K562 (cell line): ENCODE results near the gene ITGA11. TPM values are rescaled to one million over a fixed set of nuclear protein-coding genes. Genes with fewer than 3 reads are reported as not detected.

Source experiments
- ESRRB ChIP-seq: fragments of 250-450 bp; sonication (Bioruptor Pico); IDR thresholded peaks from 2 replicates; pipeline ENCODE4 v1.5.0; 2020; ENCODE audit warnings: mild to moderate bottlenecking, moderate library complexity, borderline replicate concordance
- HEY1 ChIP-seq: fragments of 250-450 bp; sonication (Bioruptor Pico); IDR thresholded peaks from 2 replicates; pipeline ENCODE4 v1.5.0; 2020; ENCODE audit warnings: mild to moderate bottlenecking, moderate library complexity, borderline replicate concordance
- L3MBTL2 ChIP-seq: fragments of 450-650 bp; IDR thresholded peaks from 2 replicates; pipeline ENCODE4 v1.6.1; 2016; ENCODE audit warnings: mild to moderate bottlenecking, moderate library complexity
- MBD1 ChIP-seq: fragments of 250-450 bp; sonication (Bioruptor Pico); IDR thresholded peaks from 2 replicates; pipeline ENCODE4 v1.8.0; 2022; ENCODE audit warnings: inconsistent platforms
- NEUROD1 ChIP-seq: fragments of 150-350 bp; IDR thresholded peaks from 2 replicates; pipeline ENCODE4 v1.6.1; 2014; ENCODE audit warnings: borderline replicate concordance, low read length, low read depth; ENCODE audit not compliant: partially characterized antibody
- NFIC ChIP-seq: fragments of 450-650 bp; IDR thresholded peaks from 2 replicates; pipeline ENCODE4 v1.6.1; 2017; ENCODE audit warnings: mild to moderate bottlenecking, inconsistent platforms
- NFYB ChIP-seq: IDR thresholded peaks from 2 replicates; pipeline ENCODE4 v1.6.1; 2011; ENCODE audit warnings: mild to moderate bottlenecking, moderate library complexity; ENCODE audit not compliant: insufficient read length; ENCODE audit errors: extremely low read depth
- PHF21A ChIP-seq: fragments of 450-650 bp; IDR thresholded peaks from 2 replicates; pipeline ENCODE4 v1.6.1; 2017; ENCODE audit warnings: low read depth, borderline replicate concordance
- POLR2AphosphoS2 ChIP-seq: IDR thresholded peaks from 2 replicates; pipeline ENCODE4 v1.6.1; 2012; ENCODE audit warnings: low read length, improper control_type of control experiment
- SRSF1 ChIP-seq: fragments of 200-400 bp; formaldehyde crosslinking; IDR thresholded peaks from 2 replicates; pipeline ENCODE4 v1.6.1; 2017; ENCODE audit warnings: mild to moderate bottlenecking, low read depth, low read length, moderate library complexity
- ZNF24 ChIP-seq: fragments of 450-650 bp; IDR thresholded peaks from 2 replicates; pipeline ENCODE4 v1.6.1; 2016
- polyA plus RNA-seq, 8 experiments: library from polyadenylated mRNA; depleted of rRNA in 4 of 8; stranded (reverse) in 5 of 8; unstranded in 3 of 8; fragments of >200 nt; fragmentation: Nextera tagmentation in 2 of 8; fragmentation: Illumina TruSeq in 1 of 8; extraction: Ambion mirVana in 2 of 8; extraction: Trizol in 1 of 8; gene quantifications; 2 replicates each; pipeline versions ENCODE4 v1.2.1 to v1.2.3, GENCODE V29; 2011 to 2014; ENCODE audit warnings: inconsistent platforms in 1 of 8, missing spikeins in 1 of 8
- total RNA-seq, 7 experiments: library from RNA; depleted of rRNA in 6 of 7; stranded (reverse); fragments of >200 nt in 6 of 7; fragmentation: Illumina TruSeq in 2 of 7; extraction: Trizol in 2 of 7; gene quantifications; 2 replicates each; pipeline versions ENCODE4 v1.2.1 to v1.2.3, GENCODE V29; 2011 to 2021; ENCODE audit warnings: low replicate concordance in 1 of 7
- TF ChIP-seq, protein P1 (sequence below): sonication (generic); formaldehyde crosslinking; IDR thresholded peaks from 2 replicates; pipeline ENCODE4 v1.8.1; 2023; ENCODE audit warnings: mild to moderate bottlenecking, missing genetic modification reagents

The ITGA11 gene
- total and polyA plus RNA-seq, 9 of the 15 experiments (the other 6 are each of a cell fraction or from before 2014, with no cell fraction given), result 0.01 TPM; not detected in 8

- TF ChIP-seq MBD1 (CRISPR knock-in tag) (no peak), ZNF24 (no peak), HEY1 (no peak), PHF21A (no peak), NFYB (no peak), POLR2AphosphoS2 (no peak), SRSF1 (no peak), ESRRB (no peak), L3MBTL2 (no peak), NFIC (no peak), NEUROD1 (no peak)
- TF ChIP-seq, protein P1, sequence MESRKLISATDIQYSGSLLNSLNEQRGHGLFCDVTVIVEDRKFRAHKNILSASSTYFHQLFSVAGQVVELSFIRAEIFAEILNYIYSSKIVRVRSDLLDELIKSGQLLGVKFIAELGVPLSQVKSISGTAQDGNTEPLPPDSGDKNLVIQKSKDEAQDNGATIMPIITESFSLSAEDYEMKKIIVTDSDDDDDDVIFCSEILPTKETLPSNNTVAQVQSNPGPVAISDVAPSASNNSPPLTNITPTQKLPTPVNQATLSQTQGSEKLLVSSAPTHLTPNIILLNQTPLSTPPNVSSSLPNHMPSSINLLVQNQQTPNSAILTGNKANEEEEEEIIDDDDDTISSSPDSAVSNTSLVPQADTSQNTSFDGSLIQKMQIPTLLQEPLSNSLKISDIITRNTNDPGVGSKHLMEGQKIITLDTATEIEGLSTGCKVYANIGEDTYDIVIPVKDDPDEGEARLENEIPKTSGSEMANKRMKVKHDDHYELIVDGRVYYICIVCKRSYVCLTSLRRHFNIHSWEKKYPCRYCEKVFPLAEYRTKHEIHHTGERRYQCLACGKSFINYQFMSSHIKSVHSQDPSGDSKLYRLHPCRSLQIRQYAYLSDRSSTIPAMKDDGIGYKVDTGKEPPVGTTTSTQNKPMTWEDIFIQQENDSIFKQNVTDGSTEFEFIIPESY, result no peak
Measured at GRCh38 chr15:68310804-68311463, 121.0 kb downstream of the ITGA11 start (continued).
